A204.1 (cell line): Measurements from ENCODE around the gene PTPN5.

Experiments
- FAIRE-seq: peaks from 2 replicates; lab custom pipeline; 2012; peaks lifted over from hg19 to GRCh38; lab: Jason Lieb, UNC

The PTPN5 gene

GRCh38 chr11:18773104-18773503 lies 18.5 kb downstream of the PTPN5 start:
- no peak for FAIRE-seq

GRCh38 chr11:18772211-18772610 lies 19.4 kb downstream of the PTPN5 start:
- FAIRE-seq = no peak

- FAIRE-seq = no peak
These were observed 20.1 kb downstream of the PTPN5 start for GRCh38 chr11:18771266-18772035.

GRCh38 chr11:18770479-18771125 lies 21.0 kb downstream of the PTPN5 start:
- no peak for FAIRE-seq

- no peak for FAIRE-seq
These were observed 21.7 kb downstream of the PTPN5 start for GRCh38 chr11:18769802-18770456.

- FAIRE-seq = no peak
These were observed 22.6 kb downstream of the PTPN5 start for GRCh38 chr11:18768978-18769377.

GRCh38 chr11:18768472-18768901 lies 23.1 kb downstream of the PTPN5 start:
- FAIRE-seq = no peak

GRCh38 chr11:18766015-18766414 lies 25.6 kb downstream of the PTPN5 start:
- FAIRE-seq = no peak

- FAIRE-seq = no peak
These were observed 26.0 kb downstream of the PTPN5 start for GRCh38 chr11:18765554-18765953.

GRCh38 chr11:18761741-18762140 lies 29.9 kb downstream of the PTPN5 start:
- FAIRE-seq = no peak

GRCh38 chr11:18761144-18761543 lies 30.5 kb downstream of the PTPN5 start:
- no peak for FAIRE-seq

- no peak for FAIRE-seq
These were observed 33.8 kb downstream of the PTPN5 start for GRCh38 chr11:18757811-18758210.

GRCh38 chr11:18756889-18757288 lies 34.7 kb downstream of the PTPN5 start:
- FAIRE-seq = no peak

- FAIRE-seq = no peak
These were observed 37.3 kb downstream of the PTPN5 start for GRCh38 chr11:18754308-18754707.

- FAIRE-seq = no peak
These were observed 39.1 kb downstream of the PTPN5 start for GRCh38 chr11:18752502-18752901.

- FAIRE-seq = no peak
These were observed 40.7 kb downstream of the PTPN5 start for GRCh38 chr11:18750944-18751343.

- FAIRE-seq = no peak
These were observed 41.8 kb downstream of the PTPN5 start for GRCh38 chr11:18749681-18750319.

GRCh38 chr11:18748766-18749365 lies 42.7 kb downstream of the PTPN5 start:
- no peak for FAIRE-seq

GRCh38 chr11:18745251-18745650 lies 46.3 kb downstream of the PTPN5 start:
- FAIRE-seq = no peak

GRCh38 chr11:18743900-18744514 lies 47.6 kb downstream of the PTPN5 start:
- FAIRE-seq = no peak

- no peak for FAIRE-seq
These were observed 48.2 kb downstream of the PTPN5 start for GRCh38 chr11:18743365-18743764.

GRCh38 chr11:18741783-18742182 lies 49.8 kb downstream of the PTPN5 start:
- FAIRE-seq = no peak
